OCI-LY3 (cell line): ENCODE data around the gene P2RX3.

Experiments
- EZH2phosphoT487 ChIP-seq: fragments of 200-600 bp; shearing (Covaris generic); IDR thresholded peaks from 2 replicates; pipeline ENCODE4 v1.6.1; 2018; ENCODE audit warnings: antibody characterized with exemption, mixed run types, low read depth
- TF ChIP-seq, protein P1 (sequence below): fragments of 200-600, 300-600 bp; sonication (generic); IDR thresholded peaks from 2 replicates; pipeline ENCODE4 v1.5.1; 2014; ENCODE audit warnings: antibody characterized with exemption, low read length, low read depth

DNA sequence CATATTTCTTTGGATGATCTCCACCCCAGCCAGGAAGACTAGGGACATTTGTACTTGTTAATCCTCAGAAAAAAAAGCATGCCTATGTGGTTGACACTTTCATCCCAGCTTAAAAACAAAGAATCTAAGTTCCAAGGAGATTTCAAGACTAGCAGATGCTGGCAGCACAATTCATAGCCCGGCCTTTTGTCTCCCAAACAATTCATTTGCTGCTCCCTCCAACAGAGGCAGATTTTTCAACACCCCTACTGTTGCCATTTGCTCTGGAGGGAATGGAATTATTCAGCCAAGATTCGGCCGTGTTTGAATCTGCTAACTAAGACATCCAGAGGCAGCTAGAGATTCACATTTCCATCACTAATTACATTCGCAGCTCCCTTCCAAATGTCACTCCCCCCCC, 15.3 kb downstream of the P2RX3 start:
- TF ChIP-seq, protein P1, sequence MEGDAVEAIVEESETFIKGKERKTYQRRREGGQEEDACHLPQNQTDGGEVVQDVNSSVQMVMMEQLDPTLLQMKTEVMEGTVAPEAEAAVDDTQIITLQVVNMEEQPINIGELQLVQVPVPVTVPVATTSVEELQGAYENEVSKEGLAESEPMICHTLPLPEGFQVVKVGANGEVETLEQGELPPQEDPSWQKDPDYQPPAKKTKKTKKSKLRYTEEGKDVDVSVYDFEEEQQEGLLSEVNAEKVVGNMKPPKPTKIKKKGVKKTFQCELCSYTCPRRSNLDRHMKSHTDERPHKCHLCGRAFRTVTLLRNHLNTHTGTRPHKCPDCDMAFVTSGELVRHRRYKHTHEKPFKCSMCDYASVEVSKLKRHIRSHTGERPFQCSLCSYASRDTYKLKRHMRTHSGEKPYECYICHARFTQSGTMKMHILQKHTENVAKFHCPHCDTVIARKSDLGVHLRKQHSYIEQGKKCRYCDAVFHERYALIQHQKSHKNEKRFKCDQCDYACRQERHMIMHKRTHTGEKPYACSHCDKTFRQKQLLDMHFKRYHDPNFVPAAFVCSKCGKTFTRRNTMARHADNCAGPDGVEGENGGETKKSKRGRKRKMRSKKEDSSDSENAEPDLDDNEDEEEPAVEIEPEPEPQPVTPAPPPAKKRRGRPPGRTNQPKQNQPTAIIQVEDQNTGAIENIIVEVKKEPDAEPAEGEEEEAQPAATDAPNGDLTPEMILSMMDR = no peak
- no peak for TF ChIP-seq EZH2phosphoT487
